ENCODE results near the gene CDSN.
"Not testable (repeated sequence)": the region's sequence is repeated elsewhere in the genome, so short reads cannot be mapped to it uniquely, and the experiment has no call there.

CDSN gene

GRCh38 chr6:31081872-31082271 is 38.4 kb downstream of the CDSN start:
- DNase-seq: no peak

- DNase-seq: peak; percentile 14
These were observed 40.5 kb downstream of the CDSN start for GRCh38 chr6:31079656-31080261.

- no peak for DNase-seq
These were observed 43.6 kb downstream of the CDSN start for GRCh38 chr6:31076611-31077010.

GRCh38 chr6:31075528-31075927 is 44.7 kb downstream of the CDSN start:
- DNase-seq: no peak

DNA sequence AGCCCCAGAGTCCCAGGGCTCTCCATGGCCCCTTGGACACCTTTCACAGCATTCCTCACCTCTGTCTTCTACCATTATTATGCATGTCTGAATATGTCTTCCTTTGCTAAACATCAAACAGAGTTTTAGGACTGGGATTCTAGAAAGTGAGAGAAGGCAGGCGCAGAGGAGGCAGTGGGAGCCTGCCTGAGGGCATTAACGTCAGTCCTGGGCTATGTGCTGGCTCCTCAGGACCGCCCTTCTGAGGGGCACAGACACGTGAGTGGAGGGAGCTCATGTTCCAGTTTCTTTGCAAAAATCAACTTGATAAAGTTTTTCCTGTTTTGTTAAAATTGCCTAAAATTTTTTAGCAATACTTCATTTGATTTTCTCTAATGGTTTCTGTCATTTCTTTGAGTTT is 45.8 kb downstream of the CDSN start:
- DNase-seq: no peak

DNA sequence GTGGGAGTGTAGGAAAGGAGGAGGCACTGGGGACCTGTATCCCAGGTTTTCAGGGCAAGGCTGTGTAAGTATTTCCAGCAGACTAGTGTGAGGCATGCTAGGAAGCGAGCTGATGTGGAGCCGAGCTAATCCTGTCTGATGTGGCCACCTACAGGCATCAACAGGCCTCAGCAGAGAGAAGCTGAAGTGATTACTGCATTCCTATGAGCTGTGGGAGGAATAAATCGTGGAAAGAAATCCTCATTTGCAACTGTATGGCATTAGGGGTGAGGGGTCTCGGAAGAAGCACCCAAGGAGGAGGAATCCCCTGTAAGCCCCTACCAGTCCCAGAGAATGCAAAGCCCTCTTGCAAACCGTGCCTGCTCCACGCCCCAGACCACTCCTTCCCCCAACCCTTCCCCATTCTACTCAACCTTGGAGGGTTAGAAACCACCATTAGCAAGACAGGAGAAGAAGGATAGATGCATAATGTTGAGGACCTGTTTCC is 49.5 kb downstream of the CDSN start:
- DNase-seq: no peak

DNA sequence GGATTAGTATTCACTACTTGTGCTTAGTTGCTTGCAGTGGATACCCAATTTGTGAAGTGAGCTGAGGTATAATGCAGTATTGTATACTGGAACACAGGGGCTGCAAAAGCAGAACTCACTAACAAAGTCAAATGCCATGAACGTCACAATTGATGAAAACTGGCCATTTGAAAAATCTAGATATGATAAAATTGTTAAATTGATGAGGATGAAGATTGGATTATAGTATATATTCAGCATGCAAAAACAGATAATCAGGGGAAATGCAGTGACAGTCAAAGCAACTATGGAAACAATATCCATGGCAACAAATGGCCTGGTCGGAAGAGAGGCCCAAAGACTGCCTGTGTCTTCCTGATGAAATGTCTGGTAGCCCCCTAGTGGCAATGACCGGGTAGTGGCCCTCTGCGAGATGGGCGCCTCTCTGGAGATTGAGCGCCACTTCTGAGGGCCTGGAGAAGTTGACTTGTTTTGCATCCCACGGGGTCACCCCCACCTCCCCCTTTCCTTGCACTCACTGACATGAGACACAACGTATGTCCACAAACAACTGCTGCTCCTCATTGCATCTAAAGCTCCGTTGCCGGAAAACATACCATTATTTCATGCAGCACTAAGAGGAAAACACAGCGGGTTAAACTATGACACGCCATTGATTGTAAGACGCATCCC is 51.4 kb downstream of the CDSN start:
- peak; percentile 36 for DNase-seq

- DNase-seq: not testable (repeated sequence)
These were observed 52.2 kb downstream of the CDSN start for GRCh38 chr6:31067891-31068668.

- DNase-seq: not testable (repeated sequence)
These were observed 53.2 kb downstream of the CDSN start for GRCh38 chr6:31067028-31067427.

DNA sequence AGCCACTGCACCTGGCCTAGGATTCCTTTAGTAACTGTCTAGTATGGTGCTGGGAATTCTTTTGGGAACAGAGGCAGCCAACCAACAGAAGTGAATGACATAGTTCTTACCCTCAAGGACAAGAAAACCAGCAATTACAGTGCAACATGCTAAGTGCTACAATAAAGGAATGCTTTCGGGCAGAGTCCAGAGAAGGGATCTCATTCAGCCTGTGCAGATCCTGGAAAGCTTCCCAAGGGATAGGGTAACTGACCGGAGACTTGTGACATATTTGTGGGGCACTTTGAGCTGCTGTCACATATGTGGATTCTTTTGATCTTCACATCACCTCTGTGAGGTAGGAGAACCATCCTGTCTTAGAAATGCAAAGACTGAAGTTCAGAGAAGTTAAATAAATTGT is 54.7 kb downstream of the CDSN start:
- DNase-seq: no peak
